PC-9 (cell line): ENCODE data around the gene CCNH.

Experiments used
- CTCF ChIP-seq: fragments of 200-600 bp; sonication (generic); conservative IDR thresholded peaks from 2 replicates; pipeline ENCODE4 v1.6.1; 2017; ENCODE audit warnings: mixed run types, antibody characterized with exemption, mild to moderate bottlenecking, moderate library complexity
- EZH2 ChIP-seq: fragments of 200-600 bp; sonication (generic); IDR thresholded peaks from 2 replicates; pipeline ENCODE4 v1.8.0; 2017; ENCODE audit warnings: antibody characterized with exemption, low read depth

DNA sequence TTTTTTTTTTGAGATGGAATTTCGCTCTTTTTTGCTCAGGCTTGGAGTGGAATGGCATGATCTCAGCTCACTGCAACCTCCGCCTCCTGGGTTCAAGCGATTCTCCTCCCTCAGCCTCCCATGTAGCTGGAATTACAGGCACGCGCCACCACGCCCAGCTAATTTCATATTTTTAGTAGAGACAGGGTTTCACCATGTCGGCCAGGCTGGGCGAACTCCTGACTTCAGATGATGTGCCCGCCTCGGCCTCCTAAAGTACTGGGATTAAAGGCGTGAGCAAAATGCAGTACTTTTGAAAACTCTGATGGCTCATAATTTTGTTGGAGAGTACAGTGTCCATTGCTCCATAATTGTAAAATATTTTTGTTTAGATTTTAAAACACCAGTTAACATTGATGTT, 52.6 kb downstream of the CCNH start:
- TF ChIP-seq EZH2, result no peak
- TF ChIP-seq CTCF, result no peak
